ENCODE data around the gene HLA-DPB1. TPM values are rescaled to one million over a fixed set of nuclear protein-coding genes. Genes with fewer than 3 reads are reported as not detected.

The HLA-DPB1 gene
- total and polyA plus RNA-seq, 8 donors: 15.2 to 326 (median 26.8) TPM

GRCh38 chr6:33077908-33078307 lies 2.1 kb downstream of the HLA-DPB1 start:
- Histone ChIP-seq H3K4me1 (peaks cover 0 to 46% of the 10 kb centered on the region in 2 donors), H3K27me3 (no peaks in the 10 kb centered on the region), H3K9me3 (no peaks in the 10 kb centered on the region), H3K36me3 (no peaks in the 10 kb centered on the region), H3K27ac (no peak overlapping the region), H3K4me3 (peak overlapping the region in 1 of 2 donors; percentile 49)
- ATAC-seq (no peak), DNase-seq (no peak)
- TF ChIP-seq CTCF (IDR thresholded peaks at IDR 0.05): no peak
- intact Hi-C loops (cut with DNase I): loop anchor here in 1 of 2 donors (5.0 kb wide), 1 partner anchor 61 kb away; no protein-coding TSS in a partner anchor

GRCh38 chr6:33078442-33078841 lies 2.7 kb downstream of the HLA-DPB1 start:
- H3K27me3 ChIP-seq: no peaks in the 10 kb centered on the region
- no peaks in the 10 kb centered on the region for H3K9me3 ChIP-seq
- DNase-seq (no peak), ATAC-seq (no peak)
- intact Hi-C loops (cut with DNase I): loop anchor here in 1 of 2 donors (5.0 kb wide), 1 partner anchor 61 kb away; no protein-coding TSS in a partner anchor
- TF ChIP-seq CTCF (IDR thresholded peaks at IDR 0.05): no peak
- no peaks in the 10 kb centered on the region for H3K36me3 ChIP-seq
- no peak overlapping the region for H3K4me3 ChIP-seq
- H3K27ac ChIP-seq: no peak overlapping the region
- peaks cover 0 to 42% of the 10 kb centered on the region in 2 donors for H3K4me1 ChIP-seq

- H3K4me1 ChIP-seq: peaks cover 0 to 42% of the 10 kb centered on the region in 2 donors
- no peaks in the 10 kb centered on the region for H3K9me3 ChIP-seq
- no peak overlapping the region for H3K4me3 ChIP-seq
- intact Hi-C loops (cut with DNase I): loop anchor here in 1 of 2 donors (5.0 kb wide), 1 partner anchor 62 kb away; no protein-coding TSS in a partner anchor
- DNase-seq (no peak), ATAC-seq (no peak)
- no peak overlapping the region for H3K27ac ChIP-seq
- peaks cover 0 to under 1% of the 10 kb centered on the region in 2 donors for H3K36me3 ChIP-seq
- H3K27me3 ChIP-seq: no peaks in the 10 kb centered on the region
- TF ChIP-seq CTCF (IDR thresholded peaks at IDR 0.05): no peak
Measured at GRCh38 chr6:33078919-33079521, 3.2 kb downstream of the HLA-DPB1 start.

GRCh38 chr6:33079580-33079979 lies 3.8 kb downstream of the HLA-DPB1 start:
- Histone ChIP-seq H3K9me3 (no peaks in the 10 kb centered on the region), H3K27ac (peak overlapping the region in 1 of 2 donors; percentile 81), H3K4me3 (peak overlapping the region in 1 of 2 donors; percentile 38), H3K27me3 (no peaks in the 10 kb centered on the region), H3K4me1 (peaks cover 0 to 42% of the 10 kb centered on the region in 2 donors), H3K36me3 (peaks cover 0 to 6% of the 10 kb centered on the region in 2 donors)
- DNase-seq: no peak
- intact Hi-C loops (cut with DNase I): loop anchor here in 1 of 2 donors (5.0 kb wide), 1 partner anchor 62 kb away; no protein-coding TSS in a partner anchor
- no peak for TF ChIP-seq CTCF (IDR thresholded peaks at IDR 0.05)
- no peak for ATAC-seq

All from left lung (tissue), 10 donors.